ENCODE results near the gene MECR.

Gene MECR

GRCh38 chr1:29201595-29202051 lies 29.1 kb downstream of the MECR start:
- DNase-seq, result no peak

- no peak for DNase-seq
Observed at GRCh38 chr1:29200906-29201594, 29.7 kb downstream of the MECR start.

GRCh38 chr1:29197993-29198392 lies 32.7 kb downstream of the MECR start:
- DNase-seq, result no peak

- no peak for DNase-seq
Observed at GRCh38 chr1:29197590-29197924, 33.2 kb downstream of the MECR start.

GRCh38 chr1:29196863-29197589 lies 33.7 kb downstream of the MECR start:
- DNase-seq, result no peak

GRCh38 chr1:29195881-29196291 lies 34.8 kb downstream of the MECR start:
- no peak for DNase-seq

- no peak for DNase-seq
Observed at GRCh38 chr1:29193879-29194455, 36.8 kb downstream of the MECR start.

- DNase-seq, result no peak
Observed at GRCh38 chr1:29190718-29191117, 40.0 kb downstream of the MECR start.

- DNase-seq, result no peak
Observed at GRCh38 chr1:29186707-29187106, 44.0 kb downstream of the MECR start.

- DNase-seq, result no peak
Observed at GRCh38 chr1:29186252-29186651, 44.5 kb downstream of the MECR start.

GRCh38 chr1:29183287-29183686 lies 47.4 kb downstream of the MECR start:
- no peak for DNase-seq

GRCh38 chr1:29181413-29182225 lies 49.1 kb downstream of the MECR start, which contains the start of gene SRSF4:
Gene SRSF4, minus strand, starts transcription at chr1:29181900. Its CDS starts 148 bp downstream, at chr1:29181752.
- DNase-seq, result peak; percentile 95 to 96

GRCh38 chr1:29180497-29181412 lies 50.0 kb downstream of the MECR start:
- DNase-seq, result no peak

GRCh38 chr1:29179641-29180184 lies 51.0 kb downstream of the MECR start:
- DNase-seq, result no peak

GRCh38 chr1:29177022-29177705 lies 53.6 kb downstream of the MECR start:
- no peak for DNase-seq

GRCh38 chr1:29176576-29176975 lies 54.2 kb downstream of the MECR start:
- DNase-seq, result no peak

GRCh38 chr1:29172415-29172939 lies 58.3 kb downstream of the MECR start:
- no peak for DNase-seq

- no peak for DNase-seq
Observed at GRCh38 chr1:29171521-29171920, 59.2 kb downstream of the MECR start.

- no peak for DNase-seq
Observed at GRCh38 chr1:29171089-29171488, 59.6 kb downstream of the MECR start.

GRCh38 chr1:29169976-29170375 lies 60.8 kb downstream of the MECR start:
- no peak for DNase-seq

GRCh38 chr1:29167904-29168303 lies 62.8 kb downstream of the MECR start:
- DNase-seq, result no peak

Measured in hippocampal formation (tissue), 2 donors.